GM11168 (cell line): ENCODE data around the gene THADA.

Experiments used
- in situ Hi-C: fragments of 300-500 bp; cut with MboI; formaldehyde crosslinking; loops from one replicate; pipeline ENCODE4 v1.12.0; 2022; ENCODE audit warnings: low sequenced_read_pairs; ENCODE audit not compliant: unreplicated experiment

Gene THADA

GRCh38 chr2:43269706-43270105, 326.1 kb downstream of the THADA start:
- in situ Hi-C loops, result no loop called here

- in situ Hi-C loops, result no loop called here
Measured at GRCh38 chr2:43269074-43269572, 326.7 kb downstream of the THADA start.

GRCh38 chr2:43268066-43268953, 327.5 kb downstream of the THADA start:
- in situ Hi-C loops, result no loop called here

GRCh38 chr2:43267381-43267780, 328.5 kb downstream of the THADA start:
- in situ Hi-C loops, result no loop called here

GRCh38 chr2:43266711-43267111, 329.1 kb downstream of the THADA start:
- in situ Hi-C loops, result no loop called here

GRCh38 chr2:43265421-43265820, 330.4 kb downstream of the THADA start:
- in situ Hi-C loops, result no loop called here

GRCh38 chr2:43265001-43265400, 330.8 kb downstream of the THADA start:
- in situ Hi-C loops, result no loop called here

GRCh38 chr2:43262951-43263350, 332.9 kb downstream of the THADA start:
- in situ Hi-C loops, result no loop called here

- in situ Hi-C loops, result no loop called here
Measured at GRCh38 chr2:43262239-43262638, 333.6 kb downstream of the THADA start.

GRCh38 chr2:43259512-43259911, 336.3 kb downstream of the THADA start:
- in situ Hi-C loops, result no loop called here

- in situ Hi-C loops, result no loop called here
Measured at GRCh38 chr2:43258547-43259156, 337.2 kb downstream of the THADA start.

GRCh38 chr2:43255296-43255910, 340.4 kb downstream of the THADA start:
- in situ Hi-C loops, result no loop called here

- in situ Hi-C loops, result no loop called here
Measured at GRCh38 chr2:43254331-43254730, 341.5 kb downstream of the THADA start.

GRCh38 chr2:43251171-43251731, 344.6 kb downstream of the THADA start:
- in situ Hi-C loops, result no loop called here

- in situ Hi-C loops, result no loop called here
Measured at GRCh38 chr2:43250015-43250414, 345.8 kb downstream of the THADA start.

GRCh38 chr2:43248621-43249020, 347.2 kb downstream of the THADA start:
- in situ Hi-C loops, result no loop called here

- in situ Hi-C loops, result no loop called here
Measured at GRCh38 chr2:43246641-43247040, 349.2 kb downstream of the THADA start.

- in situ Hi-C loops, result no loop called here
Measured at GRCh38 chr2:43241558-43241957, 354.3 kb downstream of the THADA start.

GRCh38 chr2:43240766-43241150, 355.1 kb downstream of the THADA start:
- in situ Hi-C loops, result no loop called here

GRCh38 chr2:43239981-43240765, 355.7 kb downstream of the THADA start:
- in situ Hi-C loops, result loop anchor here (10.0 kb wide), 2 partner anchors 245 to 265 kb away; no protein-coding TSS in a partner anchor
